ENCODE measurements around the gene JAKMIP1.

GRCh38 chr4:6009452-6009851 lies 190.9 kb downstream of the JAKMIP1 start:
- TF ChIP-seq CTCF (IDR thresholded peaks at IDR 0.05) (no peak), POLR2AphosphoS5 (IDR thresholded peaks at IDR 0.05; ENCODE audit: low read depth, low read length) (no peak), REST (IDR thresholded peaks at IDR 0.05; ENCODE audit: insufficient read depth in 1 of 2, low read depth in 2 of 2, low read length in 1 of 2) (no peak), SIN3A (IDR thresholded peaks at IDR 0.05; ENCODE audit: borderline replicate concordance, insufficient read depth, low read depth, low read length) (no peak), TCF7L2 (IDR thresholded peaks at IDR 0.05; ENCODE audit: low read depth, low read length) (no peak)
